PC-3 (cell line): ENCODE measurements around the gene PRKAR2A. TPM values are rescaled to one million over a fixed set of nuclear protein-coding genes. Genes with fewer than 3 reads are reported as not detected.

Experiments used
- ATAC-seq: fragments of 200-7000 bp; cut with Tn5 transposase; 2 replicates; pipeline ENCODE4 v1.9.1; 2020; ENCODE audit warnings: mild to moderate bottlenecking, moderate library complexity
- BruUV-seq: library from RNA; stranded (reverse); fragments of 400-500 nt; replicated peaks from 2 replicates; lab custom pipeline; 2021; lab: Mats Ljungman, UMichigan
- CTCF ChIA-PET: fragments of 300-600 bp; sonication (Branson Sonifier 250); formaldehyde crosslinking; loops from one replicate; lab custom pipeline; 2022; ENCODE audit warnings: antibody characterized with exemption; lab: Charles Lee
- POLR2A ChIA-PET: fragments of 300-600 bp; sonication (Branson Sonifier 250); formaldehyde crosslinking; loops from one replicate; lab custom pipeline; 2022; ENCODE audit warnings: antibody characterized with exemption; ENCODE audit not compliant: unreplicated experiment; lab: Charles Lee
- DNase-seq: peaks from one replicate; pipeline ENCODE4 v3.0.0-alpha.2; 2015
- H2AFZ ChIP-seq: fragments of 300-600 bp; sonication (generic); 2 replicates; pipeline ENCODE4 v1.6.0; 2016; ENCODE audit warnings: antibody characterized with exemption, low read length
- H3F3A ChIP-seq: fragments of 300-600 bp; sonication (generic); one replicate; pipeline ENCODE4 v1.6.0; 2017; ENCODE audit warnings: antibody characterized with exemption, low read length, control low read depth, mild to moderate bottlenecking; ENCODE audit not compliant: unreplicated experiment
- H3K27ac ChIP-seq: fragments of 300-600 bp; sonication (generic); 2 replicates; pipeline ENCODE4 v1.5.1; 2016; ENCODE audit warnings: mild to moderate bottlenecking, low read length
- H3K27me3 ChIP-seq: fragments of 300-600 bp; sonication (generic); 2 replicates; pipeline ENCODE4 v1.6.1; 2016; ENCODE audit warnings: low read length, mixed read lengths
- H3K36me3 ChIP-seq: fragments of 300-600 bp; sonication (generic); 2 replicates; pipeline ENCODE4 v1.6.1; 2016; ENCODE audit warnings: low read depth, mixed run types, low read length, mixed read lengths
- H3K4me1 ChIP-seq: fragments of 300-600 bp; sonication (generic); 2 replicates; pipeline ENCODE4 v1.5.1; 2016; ENCODE audit warnings: low read length; ENCODE audit not compliant: insufficient read depth
- H3K4me2 ChIP-seq: fragments of 300-600 bp; sonication (generic); 2 replicates; pipeline ENCODE4 v1.6.0; 2016; ENCODE audit warnings: low read length
- H3K4me3 ChIP-seq: fragments of 300-600 bp; sonication (generic); 2 replicates; pipeline ENCODE4 v1.5.1; 2016; ENCODE audit warnings: mild to moderate bottlenecking, low read length, mixed read lengths
- H3K79me2 ChIP-seq: fragments of 300-600 bp; sonication (generic); 2 replicates; pipeline ENCODE4 v1.6.1; 2017; ENCODE audit warnings: low read length, mixed read lengths
- H3K9ac ChIP-seq: fragments of 300-600 bp; sonication (generic); 2 replicates; pipeline ENCODE4 v1.6.0; 2016; ENCODE audit warnings: mild to moderate bottlenecking, low read length
- H3K9me2 ChIP-seq: fragments of 300-600 bp; sonication (generic); replicated peaks from 2 replicates; pipeline ENCODE4 v1.6.1; 2016; ENCODE audit warnings: mixed run types, low read length, mixed read lengths
- H3K9me3 ChIP-seq: fragments of 300-600 bp; sonication (generic); 2 replicates; pipeline ENCODE4 v1.6.1; 2016; ENCODE audit warnings: low read length, mixed read lengths
- H4K20me1 ChIP-seq: fragments of 300-600 bp; sonication (generic); 2 replicates; pipeline ENCODE4 v1.6.1; 2016; ENCODE audit warnings: low read length, mixed read lengths
- CTCF ChIP-seq: fragments of 300-600 bp; sonication (generic); conservative IDR thresholded peaks from 2 replicates; pipeline ENCODE4 v1.5.1; 2017; ENCODE audit warnings: antibody characterized with exemption, low read depth, mild to moderate bottlenecking, low read length
- EZH2 ChIP-seq: fragments of 300-600 bp; sonication (generic); IDR thresholded peaks from one replicate; pipeline ENCODE4 v1.6.1; 2017; ENCODE audit warnings: antibody characterized with exemption, mild to moderate bottlenecking, low read length; ENCODE audit not compliant: unreplicated experiment
- EZH2phosphoT487 ChIP-seq: fragments of 300-600 bp; sonication (generic); IDR thresholded peaks from 2 replicates; pipeline ENCODE4 v1.6.1; 2018; ENCODE audit warnings: mild to moderate bottlenecking, antibody characterized with exemption, low read length, borderline replicate concordance
- intact Hi-C: fragments of 100-400 bp; cut with micrococcal nuclease; formaldehyde crosslinking; loops from 2 replicates; pipeline ENCODE4 v1.9.0; 2023
- total RNA-seq: library from RNA; depleted of rRNA; stranded (reverse); fragments of >200 nt; gene quantifications from 2 replicates; pipeline ENCODE4 v1.2.3, GENCODE V29; 2014

PRKAR2A gene
- total RNA-seq, 1 experiment from 2014 or later, result 68.1 TPM

DNA sequence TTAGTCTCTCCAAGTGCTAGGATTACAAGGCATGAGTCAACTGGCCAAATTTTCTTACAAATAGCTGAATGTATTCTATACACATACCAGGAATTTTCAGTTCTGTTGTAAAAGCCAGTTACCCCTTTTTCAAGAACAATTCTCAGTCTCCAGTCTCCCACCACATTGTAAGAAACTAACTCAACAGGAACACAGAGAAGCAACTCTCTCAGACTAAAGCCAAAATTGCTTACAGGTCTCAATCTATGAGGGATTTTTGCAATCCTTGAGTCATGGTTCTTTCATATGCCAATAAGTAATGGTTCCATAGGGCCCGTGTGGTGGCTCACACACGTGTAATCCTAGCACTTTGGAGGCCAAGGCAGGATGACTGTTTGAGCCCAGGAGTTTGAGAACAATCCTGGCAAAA, 139.2 kb downstream of the PRKAR2A start:
- H3K27ac ChIP-seq, result peak overlapping the region; percentile 55
- intact Hi-C loops, result no loop called here
- CTCF ChIA-PET, result interaction anchor here (0.5 to 0.9 kb wide), 3 partner anchors 10 to 131 kb away, joined by 3 read pairs; no protein-coding TSS in a partner anchor
- peak; percentile 10 for ATAC-seq
- H2AFZ ChIP-seq, result no peak overlapping the region
- H3K9me2 ChIP-seq, result no peaks in the 10 kb centered on the region
- no peaks in the 10 kb centered on the region for H3F3A ChIP-seq
- POLR2A ChIA-PET, result interaction anchor here (0.6 to 1.1 kb wide), 4 partner anchors 9 to 321 kb away, joined by 3 to 17 read pairs (median 4); partner anchors contain the start of gene IMPDH2
- no peaks in the 10 kb centered on the region for H3K27me3 ChIP-seq
- peak; percentile 35 for DNase-seq
- H3K4me2 ChIP-seq, result peak overlapping the region; percentile 32; the same call in 1 of the 2 replicates
- peaks cover 97% of the 10 kb centered on the region for H3K79me2 ChIP-seq
- H3K4me1 ChIP-seq, result peaks cover 12% of the 10 kb centered on the region
- peaks cover 56% of the 10 kb centered on the region for H3K36me3 ChIP-seq
- no TSS peak for BruUV-seq
- H4K20me1 ChIP-seq, result peaks cover 70% of the 10 kb centered on the region
- H3K9me3 ChIP-seq, result no peaks in the 10 kb centered on the region
- TF ChIP-seq CTCF (no peak), EZH2 (no peak), EZH2phosphoT487 (no peak)
- no peak overlapping the region for H3K9ac ChIP-seq
- H3K4me3 ChIP-seq, result no peak overlapping the region

DNA sequence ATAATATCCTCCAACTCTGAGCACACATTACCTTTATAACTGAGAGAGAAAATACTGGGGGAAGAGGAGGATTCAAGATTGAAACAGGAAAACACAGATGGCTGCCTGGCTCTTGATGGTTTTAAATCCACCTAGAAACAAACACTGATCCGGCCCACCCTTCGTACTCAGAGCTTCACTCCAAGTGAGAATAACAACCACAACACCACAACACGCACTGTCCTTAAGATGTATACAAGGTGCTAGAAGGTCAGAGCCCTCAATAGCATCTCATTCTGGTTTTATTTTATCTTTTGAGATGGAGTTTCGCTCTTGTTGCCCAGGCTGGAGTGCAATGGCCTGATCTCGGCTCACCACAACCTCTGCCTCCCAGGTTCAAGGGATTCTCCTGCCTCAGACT, 140.5 kb downstream of the PRKAR2A start:
- Histone ChIP-seq H3K9ac (no peak overlapping the region), H4K20me1 (peaks cover 72% of the 10 kb centered on the region), H3K4me3 (no peak overlapping the region), H2AFZ (no peak overlapping the region), H3K27me3 (no peaks in the 10 kb centered on the region), H3K9me3 (no peaks in the 10 kb centered on the region), H3K4me1 (peaks cover 12% of the 10 kb centered on the region), H3K79me2 (peaks cover 98% of the 10 kb centered on the region), H3F3A (no peaks in the 10 kb centered on the region), H3K4me2 (no peak overlapping the region), H3K9me2 (no peaks in the 10 kb centered on the region), H3K36me3 (peaks cover 57% of the 10 kb centered on the region), H3K27ac (no peak overlapping the region)
- no peak for TF ChIP-seq CTCF
- no peak for ATAC-seq
- POLR2A ChIA-PET, result interaction anchor here (0.6 kb wide), 1 partner anchor 55 kb away, joined by 3 read pairs; no protein-coding TSS in a partner anchor
- DNase-seq, result no peak
- BruUV-seq, result no TSS peak
- CTCF ChIA-PET, result no interaction called here
- intact Hi-C loops, result no loop called here

- Histone ChIP-seq H3K4me3 (no peak overlapping the region), H3K36me3 (peaks cover 50% of the 10 kb centered on the region), H2AFZ (no peak overlapping the region), H3K4me2 (no peak overlapping the region), H3K27me3 (no peaks in the 10 kb centered on the region), H3K4me1 (peaks cover 4% of the 10 kb centered on the region; the same call in 1 of the 2 replicates), H3K9me3 (no peaks in the 10 kb centered on the region), H3K9me2 (no peaks in the 10 kb centered on the region), H3K27ac (no peak overlapping the region), H4K20me1 (peaks cover 62% of the 10 kb centered on the region), H3K9ac (no peak overlapping the region), H3K79me2 (peaks cover 98% of the 10 kb centered on the region), H3F3A (no peaks in the 10 kb centered on the region)
- DNase-seq (no peak), ATAC-seq (no peak)
- TF ChIP-seq CTCF (no peak), EZH2 (no peak), EZH2phosphoT487 (no peak)
- intact Hi-C loops, result no loop called here
- no TSS peak for BruUV-seq
- ChIA-PET CTCF (no interaction called here), POLR2A (no interaction called here)
Measured at GRCh38 chr3:48702320-48702920, 145.3 kb downstream of the PRKAR2A start.
